HG02678 (cell line): Measurements from ENCODE around the gene TYSND1.
A peak's percentile ranks its signal among the peaks of the same experiment; 100 is the strongest.
"Not testable (repeated sequence)": the region's sequence is repeated elsewhere in the genome, so short reads cannot be mapped to it uniquely, and the experiment has no call there.

ENCODE experiments used
- ATAC-seq: cut with Tn5 transposase; IDR thresholded peaks from one replicate; pipeline ENCODE4 v1.9.1; 2021; ENCODE audit warnings: mild to moderate bottlenecking, moderate library complexity; ENCODE audit not compliant: unreplicated experiment

TYSND1 gene

DNA sequence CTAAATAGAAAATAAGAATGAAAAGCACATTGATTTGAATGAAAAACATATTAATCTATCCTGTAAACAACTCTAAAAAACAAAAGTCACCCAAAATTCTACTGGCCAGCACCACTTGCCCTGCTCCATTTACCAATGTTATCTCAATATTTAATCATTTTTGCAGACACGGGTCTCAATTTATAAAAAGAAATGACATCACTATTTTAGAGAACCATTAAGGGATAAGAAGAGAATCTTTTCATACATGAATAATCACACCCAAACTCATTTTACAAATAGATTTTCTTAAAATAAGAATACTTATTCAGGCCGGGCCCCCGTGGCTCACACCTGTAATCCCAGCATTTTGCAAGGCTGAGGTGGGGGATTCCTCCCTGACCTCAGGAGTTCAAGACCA is 19.9 kb upstream of the TYSND1 start:
- ATAC-seq: no peak

DNA sequence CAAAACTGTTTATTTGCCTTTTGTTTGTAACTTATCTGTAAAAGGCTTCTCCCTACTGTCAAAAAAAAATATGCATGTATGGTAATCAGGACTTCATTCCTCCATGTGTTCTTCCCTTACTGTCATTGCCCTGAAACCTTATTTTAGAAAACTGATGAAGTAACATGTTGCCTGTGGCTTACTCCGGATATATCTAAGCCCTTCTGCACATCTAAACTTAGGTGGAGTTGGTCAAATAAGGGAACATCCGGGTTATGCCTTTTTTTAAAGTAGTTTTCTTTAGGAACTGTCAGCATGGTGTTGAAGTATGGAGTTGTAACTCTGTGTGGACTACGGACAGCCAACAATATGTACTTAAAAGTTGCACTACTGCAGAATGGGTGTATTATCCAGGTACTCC is 17.7 kb upstream of the TYSND1 start:
- no peak for ATAC-seq

- ATAC-seq: no peak
These were observed 16.9 kb upstream of the TYSND1 start for GRCh38 chr10:70163448-70163847.

DNA sequence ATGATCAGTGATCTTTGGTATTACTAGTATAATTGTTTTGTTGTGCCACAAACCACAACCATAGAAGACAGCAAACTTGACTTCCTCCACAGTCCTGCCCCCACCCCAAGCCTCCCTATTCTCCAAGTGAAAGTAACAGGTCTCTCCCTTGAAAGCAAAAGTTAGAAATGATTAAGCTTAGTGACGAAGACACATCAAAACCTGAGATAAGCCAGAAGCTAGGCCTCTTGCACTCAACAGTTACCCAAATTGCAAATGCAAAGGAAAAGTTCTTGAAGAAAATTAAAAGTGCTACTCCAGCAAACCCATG is 16.3 kb upstream of the TYSND1 start:
- peak; percentile 75 for ATAC-seq

GRCh38 chr10:70162151-70162891 is 15.8 kb upstream of the TYSND1 start:
- no peak for ATAC-seq

- no peak for ATAC-seq
These were observed 14.3 kb upstream of the TYSND1 start for GRCh38 chr10:70160798-70161197.

DNA sequence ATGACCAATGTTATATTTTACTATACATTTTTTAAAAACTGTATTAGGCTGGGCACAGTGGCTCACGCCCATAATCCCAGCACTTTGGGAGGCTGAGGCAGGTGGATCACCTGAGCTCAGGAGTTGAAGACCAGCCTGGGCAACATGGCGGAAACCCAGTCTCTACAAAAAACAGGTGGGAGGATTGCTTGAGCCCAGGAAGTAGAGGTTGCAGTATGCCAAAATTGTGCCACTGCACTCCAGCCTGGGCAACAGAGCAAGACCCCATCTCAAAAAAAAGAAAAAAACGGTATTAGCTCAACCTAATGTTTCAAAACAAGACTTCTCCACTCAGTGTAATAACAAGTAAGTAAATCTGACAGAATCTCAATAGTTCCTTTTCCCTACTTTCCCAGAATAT is 12.9 kb upstream of the TYSND1 start:
- not testable (repeated sequence) for ATAC-seq

- ATAC-seq: no peak
These were observed 11.6 kb upstream of the TYSND1 start for GRCh38 chr10:70158113-70158512.

GRCh38 chr10:70155255-70155838 is 8.8 kb upstream of the TYSND1 start:
- no peak for ATAC-seq

DNA sequence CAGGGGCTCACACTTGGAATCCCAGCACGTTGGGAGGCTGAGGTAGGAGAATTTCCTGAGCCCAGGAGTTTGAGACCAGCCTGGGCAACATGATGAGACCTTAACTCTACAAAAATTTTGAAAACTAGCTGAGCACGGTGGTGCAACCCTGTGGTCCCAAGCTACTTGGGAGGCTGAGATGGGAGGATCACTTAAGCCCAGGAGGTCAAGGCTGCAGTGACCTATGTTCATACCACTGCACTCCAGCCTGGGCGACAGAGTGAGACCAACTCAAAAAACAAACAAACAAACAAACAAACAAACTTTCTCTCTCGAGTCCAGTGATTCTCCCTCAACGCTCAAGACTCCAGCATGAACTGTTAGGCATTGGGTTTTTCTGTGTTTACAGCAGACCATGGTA is 2.0 kb upstream of the TYSND1 start:
- ATAC-seq: no peak

DNA sequence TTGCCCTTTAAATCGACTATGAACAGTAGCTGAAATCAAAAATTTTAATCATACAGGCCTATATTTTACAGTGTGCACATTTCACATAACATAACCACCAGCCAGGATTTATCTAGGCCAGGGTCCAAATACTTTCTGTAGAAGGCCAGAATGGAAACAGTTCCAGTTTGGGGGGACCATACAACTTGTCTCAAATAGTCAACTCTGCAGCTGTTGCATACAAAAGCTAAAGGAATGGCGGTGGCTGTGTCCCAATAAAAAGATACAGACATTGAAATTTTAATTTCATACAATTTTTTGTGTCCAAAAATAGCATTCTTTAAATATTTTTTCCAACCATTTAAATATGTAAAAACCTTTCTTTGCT is 742 bp upstream of the TYSND1 start:
- no peak for ATAC-seq

GRCh38 chr10:70145666-70146488 is 623 bp downstream of the TYSND1 start:
- peak; percentile 49 for ATAC-seq

DNA sequence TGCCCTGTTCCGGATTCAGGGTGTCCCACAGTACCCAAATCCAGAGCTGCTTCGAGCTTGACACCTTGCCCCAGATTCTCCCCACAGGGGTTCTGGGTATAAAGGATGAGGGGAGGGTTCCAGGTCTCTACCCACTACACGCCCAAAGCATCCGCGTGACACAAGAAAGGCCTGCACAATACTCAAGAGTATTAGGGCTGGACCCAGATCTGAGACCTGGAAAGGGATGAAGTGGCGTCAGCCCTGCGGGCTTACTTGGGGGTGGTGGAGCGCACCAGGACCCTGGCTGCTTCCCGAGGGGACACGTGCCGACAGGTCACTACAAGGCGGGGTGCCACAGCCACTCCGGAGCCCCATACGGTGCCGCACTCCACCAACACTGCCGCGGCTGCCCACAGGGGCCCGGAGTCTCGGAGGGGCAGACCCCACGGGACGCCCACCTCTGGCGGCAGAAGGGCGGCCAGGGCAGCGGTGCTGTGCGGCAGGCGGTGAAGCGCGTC is 1.3 kb downstream of the TYSND1 start:
- peak; percentile 6 for ATAC-seq

DNA sequence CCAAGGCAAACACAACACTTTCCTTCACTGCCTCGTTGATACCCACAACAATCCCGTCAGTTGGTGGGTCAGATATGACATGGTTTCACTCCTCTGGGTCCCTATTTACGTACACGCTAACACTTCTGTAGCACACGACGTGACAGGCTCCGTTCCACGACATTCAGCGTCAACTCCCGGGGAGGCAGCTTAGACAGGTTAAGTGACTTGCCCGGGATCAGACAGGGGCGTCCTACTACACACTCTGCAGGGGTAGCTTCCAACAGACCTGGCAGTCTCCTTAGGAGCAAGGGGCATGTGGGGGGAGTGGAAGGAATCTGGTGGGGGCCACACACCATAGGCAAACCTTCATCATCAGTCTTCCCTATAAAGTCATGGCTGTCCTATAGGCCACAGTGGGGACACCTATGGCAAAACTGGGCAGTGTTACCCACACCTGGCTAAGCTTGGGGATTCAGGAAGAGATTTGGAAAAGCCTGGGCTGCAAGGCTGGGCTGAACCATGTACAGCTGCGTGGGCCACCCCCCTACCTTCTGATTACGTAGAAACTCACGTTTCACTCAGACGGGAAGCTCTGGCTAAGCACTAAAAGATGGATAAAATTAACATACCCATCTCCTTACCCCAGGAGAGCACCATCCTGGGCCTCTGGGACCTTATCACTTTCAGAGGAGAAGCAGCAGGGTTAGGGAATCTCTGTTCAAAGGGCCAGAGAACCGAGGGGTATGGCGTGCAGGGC is 2.0 kb downstream of the TYSND1 start:
- ATAC-seq: no peak

GRCh38 chr10:70142555-70142954 is 3.9 kb downstream of the TYSND1 start:
- no peak for ATAC-seq

GRCh38 chr10:70140297-70140696 is 6.2 kb downstream of the TYSND1 start:
- no peak for ATAC-seq

DNA sequence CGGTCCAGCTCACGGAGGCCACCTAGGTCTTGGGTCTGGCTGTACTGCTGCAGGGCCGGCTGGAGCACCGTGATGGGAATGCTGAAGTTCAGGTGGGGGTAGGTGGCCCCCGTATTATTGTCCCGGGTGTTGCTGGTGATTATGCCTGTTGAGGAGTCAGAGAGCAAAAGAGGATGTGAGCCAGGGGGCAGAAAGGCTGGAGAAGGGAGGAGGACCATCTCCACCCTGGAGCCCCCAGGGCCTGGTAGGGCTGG is 6.6 kb downstream of the TYSND1 start:
- no peak for ATAC-seq

- ATAC-seq: no peak
These were observed 7.1 kb downstream of the TYSND1 start for GRCh38 chr10:70139151-70139996.

- ATAC-seq: no peak
These were observed 8.3 kb downstream of the TYSND1 start for GRCh38 chr10:70137927-70138883.

DNA sequence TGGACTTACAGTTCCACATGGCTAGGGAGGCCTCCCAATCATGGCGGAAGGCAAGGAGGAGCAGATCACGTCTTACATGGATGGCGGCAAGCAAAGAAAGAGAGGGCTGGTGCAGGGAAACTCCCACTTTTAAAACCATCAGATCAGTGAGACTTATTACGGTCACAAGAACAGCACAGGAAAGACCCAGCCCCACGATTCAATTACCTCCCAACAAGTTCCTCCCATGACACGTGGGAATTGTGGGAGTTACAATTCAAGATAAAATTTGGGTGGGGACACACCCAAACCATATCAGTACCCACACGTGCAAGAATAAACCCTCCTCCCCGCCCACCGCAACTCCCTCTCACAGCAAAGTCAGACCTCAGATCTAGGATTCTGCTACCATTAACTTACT is 9.4 kb downstream of the TYSND1 start:
- ATAC-seq: no peak
